H1 (cell line): ENCODE results near the gene POLRMT. TPM values are rescaled to one million over a fixed set of nuclear protein-coding genes. Genes with fewer than 3 reads are reported as not detected.

ENCODE experiments used
- CTCF ChIA-PET: fragments of 300-600 bp; sonication (Branson Sonifier 250); formaldehyde crosslinking; loops from one replicate; lab custom pipeline; 2021; ENCODE audit not compliant: partially characterized antibody; lab: Charles Lee
- POLR2A ChIA-PET: fragments of 300-600 bp; sonication (Branson Sonifier 250); formaldehyde crosslinking; loops from one replicate; lab custom pipeline; 2021; ENCODE audit warnings: inconsistent platforms; ENCODE audit not compliant: partially characterized antibody; lab: Charles Lee
- DNase-seq, 2 experiments: peaks; one replicate each; pipeline versions ENCODE4 v3.0.0 to v3.0.0-alpha.2; 2010 to 2022; ENCODE audit warnings: low spot score in 2 of 2, low read depth in 1 of 2, mixed read lengths in 1 of 2
- FAIRE-seq: peaks from 2 replicates; lab custom pipeline; 2011; peaks lifted over from hg19 to GRCh38; lab: Jason Lieb, UNC
- H2AFZ ChIP-seq: 2 replicates; pipeline ENCODE4 v1.8.1; 2012; ENCODE audit warnings: low read length, inconsistent platforms
- H2AK5ac ChIP-seq: 2 replicates; pipeline ENCODE4 v1.6.1; 2013; ENCODE audit warnings: low read depth, low read length
- H2BK120ac ChIP-seq: replicated peaks from 2 replicates; pipeline ENCODE3; 2013; ENCODE audit warnings: low read depth, low read length, inconsistent platforms
- H2BK12ac ChIP-seq: 2 replicates; pipeline ENCODE4 v1.6.1; 2013; ENCODE audit warnings: low read depth, low read length
- H2BK15ac ChIP-seq: 2 replicates; pipeline ENCODE4 v1.6.1; 2013; ENCODE audit warnings: low read length
- H2BK20ac ChIP-seq: 2 replicates; pipeline ENCODE4 v1.6.1; 2013; ENCODE audit warnings: low read length
- H2BK5ac ChIP-seq: 2 replicates; pipeline ENCODE4 v1.6.1; 2013; ENCODE audit warnings: low read depth, low read length
- H3K14ac ChIP-seq: 2 replicates; pipeline ENCODE4 v1.6.1; 2013; ENCODE audit warnings: inconsistent platforms; ENCODE audit not compliant: insufficient read length
- H3K18ac ChIP-seq: 2 replicates; pipeline ENCODE4 v1.6.1; 2013; ENCODE audit warnings: low read length; ENCODE audit errors: extremely low read depth
- H3K23ac ChIP-seq: 2 replicates; pipeline ENCODE4 v1.6.1; 2013; ENCODE audit warnings: inconsistent platforms; ENCODE audit not compliant: insufficient read length
- H3K23me2 ChIP-seq: 2 replicates; pipeline ENCODE4 v1.6.1; 2013; ENCODE audit warnings: low read depth, low read length
- H3K27ac ChIP-seq: 2 replicates; pipeline ENCODE4 v1.6.1; 2011; ENCODE audit warnings: low read depth, low read length, inconsistent platforms
- H3K27me3 ChIP-seq, 4 experiments: replicated peaks in 1 of 4; 1 replicate in 1 of 4; 2 replicates in 3 of 4; pipeline versions ENCODE4 v1.6.1 to v1.8.1; 2011 to 2013; ENCODE audit warnings: low read length in 3 of 4, mild to moderate bottlenecking in 3 of 4, inconsistent platforms in 2 of 4, mixed read lengths in 2 of 4, moderate library complexity in 1 of 4; ENCODE audit not compliant: control insufficient read depth in 3 of 4, insufficient read depth in 3 of 4; ENCODE audit errors: extremely low read depth in 1 of 4
- H3K36me3 ChIP-seq, 4 experiments: 2 replicates each; pipeline versions ENCODE4 v1.6.1 to v1.8.1; 2011 to 2013; ENCODE audit warnings: mild to moderate bottlenecking in 4 of 4, low read length in 3 of 4, moderate library complexity in 2 of 4, control low read depth in 1 of 4, inconsistent platforms in 1 of 4; ENCODE audit not compliant: insufficient read depth in 4 of 4, control insufficient read depth in 2 of 4
- H3K4ac ChIP-seq: replicated peaks from 2 replicates; pipeline ENCODE3; 2013; ENCODE audit warnings: low read length, low read depth, mixed read lengths, inconsistent platforms; ENCODE audit not compliant: insufficient read length
- H3K4me1 ChIP-seq, 4 experiments: replicated peaks in 1 of 4; 1 replicate in 1 of 4; 2 replicates in 3 of 4; pipeline versions ENCODE4 v1.6.1 to v1.8.1; 2011 to 2013; ENCODE audit warnings: low read length in 3 of 4, inconsistent platforms in 2 of 4, mixed read lengths in 1 of 4; ENCODE audit not compliant: insufficient read depth in 4 of 4, control insufficient read depth in 3 of 4
- H3K4me2 ChIP-seq, 2 experiments: 2 replicates each; pipeline versions ENCODE4 v1.6.1 to v1.8.1; 2011 to 2013; ENCODE audit warnings: low read depth in 2 of 2, low read length in 2 of 2, control low read depth in 1 of 2, inconsistent platforms in 1 of 2, mild to moderate bottlenecking in 1 of 2; ENCODE audit not compliant: insufficient read depth in 1 of 2
- H3K4me3 ChIP-seq, 4 experiments: fragments of 200-600, 300-600 bp in 1 of 4; sonication (generic), shearing (Covaris generic), sonication (Bioruptor Twin) in 1 of 4; 2 replicates each; pipeline versions ENCODE4 v1.5.1 to v1.8.1; 2011 to 2016; ENCODE audit warnings: low read length in 4 of 4, low read depth in 3 of 4, control low read depth in 2 of 4, inconsistent platforms in 2 of 4, mild to moderate bottlenecking in 2 of 4, mixed read lengths in 1 of 4, moderate library complexity in 1 of 4; ENCODE audit not compliant: insufficient read depth in 2 of 4; ENCODE audit errors: extremely low read depth in 1 of 4
- H3K56ac ChIP-seq: replicated peaks from 2 replicates; pipeline ENCODE3; 2013; ENCODE audit warnings: low read depth, mild to moderate bottlenecking, mixed read lengths, low read length, inconsistent platforms; ENCODE audit not compliant: insufficient read length
- H3K79me1 ChIP-seq: 2 replicates; pipeline ENCODE4 v1.6.1; 2013; ENCODE audit warnings: low read depth, low read length, control low read depth
- H3K79me2 ChIP-seq, 2 experiments: 2 replicates each; pipeline versions ENCODE4 v1.6.1 to v1.8.1; 2012 to 2013; ENCODE audit warnings: low read length in 2 of 2, mild to moderate bottlenecking in 2 of 2, inconsistent platforms in 1 of 2; ENCODE audit not compliant: insufficient read depth in 2 of 2, control insufficient read depth in 1 of 2
- H3K9ac ChIP-seq, 4 experiments: replicated peaks in 1 of 4; 1 replicate in 1 of 4; 2 replicates in 3 of 4; pipeline versions ENCODE4 v1.6.1 to v1.8.1; 2011 to 2013; ENCODE audit warnings: low read depth in 3 of 4, low read length in 3 of 4, control low read depth in 2 of 4, mild to moderate bottlenecking in 2 of 4, moderate library complexity in 2 of 4, inconsistent platforms in 1 of 4; ENCODE audit errors: extremely low read depth in 1 of 4
- H3K9me3 ChIP-seq, 2 experiments: 2 replicates each; pipeline versions ENCODE4 v1.6.1 to v1.8.1; 2012 to 2013; ENCODE audit warnings: mild to moderate bottlenecking in 2 of 2, moderate library complexity in 2 of 2, control low read depth in 1 of 2, inconsistent platforms in 1 of 2, low read depth in 1 of 2, low read length in 1 of 2, mixed read lengths in 1 of 2; ENCODE audit not compliant: insufficient read depth in 2 of 2
- H4K20me1 ChIP-seq, 2 experiments: replicated peaks in 1 of 2; 2 replicates each; pipeline versions ENCODE3 to v1.8.1; 2011 to 2013; ENCODE audit warnings: inconsistent platforms in 2 of 2, low read length in 2 of 2, mild to moderate bottlenecking in 1 of 2; ENCODE audit not compliant: insufficient read depth in 2 of 2, control insufficient read depth in 1 of 2
- H4K5ac ChIP-seq: 2 replicates; pipeline ENCODE4 v1.6.1; 2013; ENCODE audit warnings: low read length, low read depth, mixed read lengths, inconsistent platforms; ENCODE audit not compliant: insufficient read length
- H4K8ac ChIP-seq: 2 replicates; pipeline ENCODE4 v1.8.0; 2013; ENCODE audit warnings: mild to moderate bottlenecking, moderate library complexity, low read length, inconsistent platforms; ENCODE audit not compliant: insufficient read depth; ENCODE audit errors: extremely low read depth
- H4K91ac ChIP-seq: replicated peaks from 2 replicates; pipeline ENCODE3; 2013; ENCODE audit warnings: low read length, mixed read lengths, inconsistent platforms; ENCODE audit not compliant: insufficient read length
- BACH1 ChIP-seq: IDR thresholded peaks from 2 replicates; pipeline ENCODE4 v1.6.1; 2012; ENCODE audit warnings: low read length, improper control_type of control experiment
- CTCF ChIP-seq, 3 experiments: IDR thresholded peaks; 1 replicate in 2 of 3; 2 replicates in 1 of 3; pipeline versions ENCODE4 v1.5.1 to v1.6.1; 2011; ENCODE audit warnings: low read length in 3 of 3, mild to moderate bottlenecking in 3 of 3, inconsistent platforms in 2 of 3, low read depth in 1 of 3, moderate library complexity in 1 of 3; ENCODE audit not compliant: insufficient read depth in 1 of 3; ENCODE audit errors: control extremely low read depth in 1 of 3
- EZH2 ChIP-seq: fragments of 200-600 bp; sonication (generic); IDR thresholded peaks from 2 replicates; pipeline ENCODE4 v1.7.1; 2012; ENCODE audit warnings: low read depth, mild to moderate bottlenecking, moderate library complexity, low read length, inconsistent platforms; ENCODE audit not compliant: severe bottlenecking
- GABPA ChIP-seq: IDR thresholded peaks from 2 replicates; pipeline ENCODE4 v1.6.1; 2011; ENCODE audit warnings: mild to moderate bottlenecking, low read length, moderate library complexity, borderline replicate concordance; ENCODE audit not compliant: insufficient read depth
- HDAC6 ChIP-seq: IDR thresholded peaks from one replicate; pipeline ENCODE4 v1.7.1; 2012; ENCODE audit warnings: low read depth, mild to moderate bottlenecking, inconsistent platforms, low read length, moderate library complexity
- NRF1 ChIP-seq: IDR thresholded peaks from 2 replicates; pipeline ENCODE4 v1.6.1; 2011; ENCODE audit warnings: mild to moderate bottlenecking, low read depth, low read length, improper control_type of control experiment
- RAD21 ChIP-seq, 2 experiments: IDR thresholded peaks in 1 of 2; conservative IDR thresholded peaks in 1 of 2; 2 replicates each; pipeline ENCODE4 v1.6.1; 2011; ENCODE audit warnings: low read depth in 2 of 2, low read length in 2 of 2, improper control_type of control experiment in 1 of 2, inconsistent platforms in 1 of 2, mild to moderate bottlenecking in 1 of 2, moderate library complexity in 1 of 2
- SIX5 ChIP-seq: IDR thresholded peaks from 2 replicates; pipeline ENCODE4 v1.6.1; 2011; ENCODE audit warnings: mild to moderate bottlenecking, low read depth, low read length
- WGBS, 2 experiments: shearing (Covaris generic) in 1 of 2; methylation state at CpG; one replicate each; pipeline versions ENCODE4 v1.1.6 to v1.1.7; 2013 to 2015; ENCODE audit warnings: low lambda C conversion rate in 2 of 2, mixed read lengths in 2 of 2, inconsistent platforms in 1 of 2, low coverage in 1 of 2, missing lambda C conversion rate in 1 of 2; ENCODE audit not compliant: insufficient replicate concordance in 2 of 2, insufficient coverage in 1 of 2, insufficient read length in 1 of 2; ENCODE audit errors: extremely low coverage in 1 of 2, missing lambda C conversion rate in 1 of 2; 5-methylcytosine and 5-hydroxymethylcytosine counted together
- polyA plus RNA-seq, 7 experiments: library from polyadenylated mRNA; depleted of rRNA in 3 of 7; stranded (reverse) in 5 of 7; unstranded in 2 of 7; fragments of >200 nt in 5 of 7; fragments of 200-250 nt in 2 of 7; gene quantifications; 1 replicate in 5 of 7; 2 replicates in 1 of 7; 4 replicates in 1 of 7; pipeline versions ENCODE4 v1.2.1 to v1.2.3, GENCODE V29; 2011 to 2013; ENCODE audit warnings: missing spikeins in 2 of 7, mixed read lengths in 2 of 7
- total RNA-seq: library from RNA; stranded (reverse); fragmentation: NEBNext Ultra II Directional; extraction: Animal tissue kit (Norgen Biotek cat#: 25700); gene quantifications from 2 replicates; pipeline ENCODE4 v1.2.1, GENCODE V29; 2021
- TF ChIP-seq, protein P1 (sequence below): IDR thresholded peaks from 2 replicates; pipeline ENCODE4 v1.6.1; 2012; ENCODE audit warnings: inconsistent platforms

The POLRMT gene
- total and polyA plus RNA-seq, 2 of the 8 experiments (the other 6 are each of a cell fraction or from before 2014, with no cell fraction given): 93.0 to 111 TPM

DNA sequence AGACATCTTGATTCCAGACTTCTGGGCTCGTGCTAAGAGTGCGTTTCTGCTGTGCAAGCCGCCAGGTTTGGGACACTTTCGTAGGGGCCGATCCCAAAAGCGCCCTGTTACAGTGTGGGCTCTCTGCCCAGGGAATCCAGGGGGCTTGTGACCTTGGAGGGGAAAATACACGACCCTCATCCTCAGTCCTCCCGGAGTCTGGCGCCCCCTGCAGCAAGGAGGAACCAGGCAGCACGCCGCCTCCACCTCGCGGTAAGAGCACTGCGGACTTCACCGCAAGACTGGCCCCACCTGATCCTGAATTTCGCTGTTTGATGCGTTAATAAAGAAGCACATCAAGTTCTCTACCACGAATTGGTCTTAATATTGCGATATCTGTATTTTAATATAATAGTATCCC, 5.2 kb downstream of the POLRMT start:
- Histone ChIP-seq H4K91ac (no peak overlapping the region), H3K9me3 (no peaks in the 10 kb centered on the region), H3K4me3 (no peak overlapping the region), H3K4me2 (no peak overlapping the region), H3K9ac (no peak overlapping the region), H3K27ac (no peak overlapping the region), H4K5ac (no peak overlapping the region), H4K20me1 (peaks cover 7 to 12% of the 10 kb centered on the region in 2 experiments), H3K18ac (no peak overlapping the region), H3K23me2 (peaks cover 2% of the 10 kb centered on the region; the same call in 1 of the 2 replicates), H3K27me3 (no peaks in the 10 kb centered on the region), H2BK15ac (no peak overlapping the region), H2BK20ac (no peak overlapping the region), H3K79me1 (peaks cover 9% of the 10 kb centered on the region), H3K4ac (no peak overlapping the region), H2AFZ (no peak overlapping the region), H3K4me1 (peaks cover 0 to 3% (median 1%) of the 10 kb centered on the region in 4 experiments; a peak in 3 of 7 replicates), H3K14ac (no peak overlapping the region), H3K79me2 (peaks cover 0 to 18% of the 10 kb centered on the region in 2 experiments; a peak in 1 of 4 replicates), H3K23ac (no peak overlapping the region), H4K8ac (no peak overlapping the region), H2BK5ac (no peak overlapping the region), H2AK5ac (no peak overlapping the region), H3K56ac (no peak overlapping the region), H3K36me3 (peaks cover 0 to 18% (median 13%) of the 10 kb centered on the region in 4 experiments; a peak in 7 of 8 replicates), H2BK12ac (no peak overlapping the region), H2BK120ac (no peak overlapping the region)
- ChIA-PET CTCF (interaction anchor here (0.5 to 4.4 kb wide), 16 partner anchors 11 to 590 kb away, joined by 3 to 26 read pairs (median 4); no protein-coding TSS in a partner anchor), POLR2A (interaction anchor here (0.6 to 2.2 kb wide), 3 partner anchors 33 to 185 kb away, joined by 3 to 5 read pairs (median 3); no protein-coding TSS in a partner anchor)
- peak; percentile 33 to 84 for DNase-seq
- peak; percentile 28 for FAIRE-seq
- TF ChIP-seq EZH2: no peak
- peak; percentile 86 to 96 (median 86) for TF ChIP-seq CTCF (IDR thresholded peaks at IDR 0.05; ENCODE audit: control extremely low read depth in 1 of 3, insufficient read depth in 1 of 3, low read depth in 1 of 3, low read length in 3 of 3)
- peak; percentile 50 to 63; a peak in 3 of 4 replicates for TF ChIP-seq RAD21 (IDR thresholded peaks at IDR 0.05 in 1 of 2, conservative IDR thresholded peaks at IDR 0.05 in 1 of 2; ENCODE audit: low read depth in 2 of 2, low read length in 2 of 2)
- TF ChIP-seq NRF1: no peak
- TF ChIP-seq HDAC6: no peak
- TF ChIP-seq, protein P1, sequence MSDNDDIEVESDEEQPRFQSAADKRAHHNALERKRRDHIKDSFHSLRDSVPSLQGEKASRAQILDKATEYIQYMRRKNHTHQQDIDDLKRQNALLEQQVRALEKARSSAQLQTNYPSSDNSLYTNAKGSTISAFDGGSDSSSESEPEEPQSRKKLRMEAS: 0 out of 2 replicates have a peak, but pooled peaks have one; percentile 40
- no peak for TF ChIP-seq BACH1
- TF ChIP-seq SIX5: no peak
- TF ChIP-seq GABPA: peak; percentile 22; the same call in 1 of the 2 replicates
- 78% methylated on average over 19 of the region's 19 CpGs; no CpG with 5 or more reads in 1 of the 2 experiments for WGBS, 2 experiments
